WTC11 (cell line): ENCODE data around the gene IGLL5. TPM values are rescaled to one million over a fixed set of nuclear protein-coding genes. Genes with fewer than 3 reads are reported as not detected.

Experiments used
- ATAC-seq: fragments of 200-7000 bp; cut with Tn5 transposase; 2 replicates; pipeline ENCODE4 v1.10.0; 2021; ENCODE audit warnings: mild to moderate bottlenecking, moderate library complexity
- CTCF ChIA-PET: fragments of 300-600 bp; sonication (Branson Sonifier 250); formaldehyde crosslinking; loops from one replicate; lab custom pipeline; 2021; ENCODE audit warnings: antibody characterized with exemption; lab: Charles Lee
- POLR2A ChIA-PET: fragments of 350-600 bp; sonication (Branson Sonifier 250); formaldehyde crosslinking; loops from one replicate; lab custom pipeline; 2021; ENCODE audit warnings: antibody characterized with exemption; lab: Charles Lee
- DNase-seq: peaks from one replicate; pipeline ENCODE4 v3.0.0; 2021; ENCODE audit warnings: low spot score
- H3K27ac Mint-ChIP-seq: 2 replicates; pipeline ENCODE4 v1.8.0; 2021; ENCODE audit warnings: mixed read lengths
- H3K27me3 Mint-ChIP-seq: 2 replicates; pipeline ENCODE4 v1.8.0; 2021; ENCODE audit warnings: low read depth, mild to moderate bottlenecking, moderate library complexity, mixed read lengths
- H3K36me3 Mint-ChIP-seq: 2 replicates; pipeline ENCODE4 v1.8.0; 2021; ENCODE audit warnings: mixed read lengths
- H3K4me1 Mint-ChIP-seq: 2 replicates; pipeline ENCODE4 v1.8.0; 2022; ENCODE audit warnings: mixed read lengths
- H3K4me3 Mint-ChIP-seq: 2 replicates; pipeline ENCODE4 v1.8.0; 2021; ENCODE audit warnings: mild to moderate bottlenecking, moderate library complexity, mixed read lengths
- H3K9me3 Mint-ChIP-seq: 2 replicates; pipeline ENCODE4 v1.8.0; 2021; ENCODE audit warnings: mixed read lengths
- FOXJ3 ChIP-seq: sonication (generic); formaldehyde crosslinking; IDR thresholded peaks from 2 replicates; pipeline ENCODE4 v1.9.0; 2021; ENCODE audit warnings: missing genetic modification reagents, mild to moderate bottlenecking, borderline replicate concordance
- FOXK1 ChIP-seq: sonication (generic); formaldehyde crosslinking; IDR thresholded peaks from 2 replicates; pipeline ENCODE4 v1.8.0; 2022; ENCODE audit warnings: mild to moderate bottlenecking, moderate library complexity, missing genetic modification reagents
- FOXP1 ChIP-seq: sonication (generic); formaldehyde crosslinking; IDR thresholded peaks from 2 replicates; pipeline ENCODE4 v1.8.0; 2022; ENCODE audit warnings: missing genetic modification reagents, mild to moderate bottlenecking, moderate library complexity, borderline replicate concordance
- GTF2I ChIP-seq: fragments of 250-450 bp; sonication (Bioruptor Pico); conservative IDR thresholded peaks from 2 replicates; pipeline ENCODE4 v1.4.0; 2021; ENCODE audit warnings: mild to moderate bottlenecking
- NFYB ChIP-seq: sonication (generic); formaldehyde crosslinking; conservative IDR thresholded peaks from 2 replicates; pipeline ENCODE4 v1.8.0; 2022; ENCODE audit warnings: low read depth, missing genetic modification reagents
- PRRX2 ChIP-seq: fragments of 250-450 bp; sonication (Bioruptor Pico); IDR thresholded peaks from 2 replicates; pipeline ENCODE4 v1.8.0; 2021; ENCODE audit warnings: mild to moderate bottlenecking
- RORB ChIP-seq: fragments of 250-450 bp; sonication (Bioruptor Pico); IDR thresholded peaks from 2 replicates; pipeline ENCODE4 v1.9.0; 2021; ENCODE audit warnings: mild to moderate bottlenecking
- TP53 ChIP-seq: sonication (generic); formaldehyde crosslinking; IDR thresholded peaks from 2 replicates; pipeline ENCODE4 v1.8.1; 2023; ENCODE audit warnings: mild to moderate bottlenecking, missing genetic modification reagents
- ZNF138 ChIP-seq: sonication (generic); formaldehyde crosslinking; conservative IDR thresholded peaks from 2 replicates; pipeline ENCODE4 v1.8.1; 2022; ENCODE audit warnings: mild to moderate bottlenecking, moderate library complexity, missing genetic modification reagents
- ZNF219 ChIP-seq: sonication (generic); formaldehyde crosslinking; IDR thresholded peaks from 2 replicates; pipeline ENCODE4 v1.8.0; 2023; ENCODE audit warnings: missing genetic modification reagents, mild to moderate bottlenecking, borderline replicate concordance
- ZNF232 ChIP-seq: sonication (generic); formaldehyde crosslinking; IDR thresholded peaks from 2 replicates; pipeline ENCODE4 v1.8.0; 2022; ENCODE audit warnings: mild to moderate bottlenecking, missing genetic modification reagents
- ZNF423 ChIP-seq: fragments of 250-450 bp; sonication (Bioruptor Pico); IDR thresholded peaks from 2 replicates; pipeline ENCODE4 v2.1.2; 2022; ENCODE audit warnings: mild to moderate bottlenecking, moderate library complexity
- total RNA-seq: library from RNA; stranded (reverse); gene quantifications from 3 replicates; pipeline ENCODE4 v1.2.3, GENCODE V29; 2021
- TF ChIP-seq, protein P1 (sequence below): fragments of 250-450 bp; sonication (Bioruptor Pico); IDR thresholded peaks from 2 replicates; pipeline ENCODE4 v1.9.0; 2021; ENCODE audit warnings: mild to moderate bottlenecking
- TF ChIP-seq, protein P2 (sequence below): sonication (generic); formaldehyde crosslinking; IDR thresholded peaks from 2 replicates; pipeline ENCODE4 v1.8.1; 2022; ENCODE audit warnings: low read depth, mild to moderate bottlenecking, moderate library complexity, missing genetic modification reagents, borderline replicate concordance
- TF ChIP-seq, protein P3 (sequence below): sonication (generic); formaldehyde crosslinking; IDR thresholded peaks from 2 replicates; pipeline ENCODE4 v1.8.1; 2022; ENCODE audit warnings: missing genetic modification reagents, borderline replicate concordance
- TF ChIP-seq, protein P4 (sequence below): sonication (generic); formaldehyde crosslinking; IDR thresholded peaks from 2 replicates; pipeline ENCODE4 v1.8.1; 2023; ENCODE audit warnings: mild to moderate bottlenecking, moderate library complexity, missing genetic modification reagents
- TF ChIP-seq, protein P5 (sequence below): sonication (generic); formaldehyde crosslinking; IDR thresholded peaks from 2 replicates; pipeline ENCODE4 v1.8.0; 2022; ENCODE audit warnings: mild to moderate bottlenecking, missing genetic modification reagents
- TF ChIP-seq, protein P6 (sequence below): sonication (generic); formaldehyde crosslinking; IDR thresholded peaks from 2 replicates; pipeline ENCODE4 v1.8.1; 2022; ENCODE audit warnings: mild to moderate bottlenecking, missing genetic modification reagents, moderate library complexity, borderline replicate concordance
- TF ChIP-seq, protein P7 (sequence below): fragments of 250-450 bp; sonication (Bioruptor Pico); conservative IDR thresholded peaks from 2 replicates; pipeline ENCODE4 v1.9.0; 2021; ENCODE audit warnings: mild to moderate bottlenecking

The IGLL5 gene
- total RNA-seq, 1 experiment from 2014 or later: not detected

DNA sequence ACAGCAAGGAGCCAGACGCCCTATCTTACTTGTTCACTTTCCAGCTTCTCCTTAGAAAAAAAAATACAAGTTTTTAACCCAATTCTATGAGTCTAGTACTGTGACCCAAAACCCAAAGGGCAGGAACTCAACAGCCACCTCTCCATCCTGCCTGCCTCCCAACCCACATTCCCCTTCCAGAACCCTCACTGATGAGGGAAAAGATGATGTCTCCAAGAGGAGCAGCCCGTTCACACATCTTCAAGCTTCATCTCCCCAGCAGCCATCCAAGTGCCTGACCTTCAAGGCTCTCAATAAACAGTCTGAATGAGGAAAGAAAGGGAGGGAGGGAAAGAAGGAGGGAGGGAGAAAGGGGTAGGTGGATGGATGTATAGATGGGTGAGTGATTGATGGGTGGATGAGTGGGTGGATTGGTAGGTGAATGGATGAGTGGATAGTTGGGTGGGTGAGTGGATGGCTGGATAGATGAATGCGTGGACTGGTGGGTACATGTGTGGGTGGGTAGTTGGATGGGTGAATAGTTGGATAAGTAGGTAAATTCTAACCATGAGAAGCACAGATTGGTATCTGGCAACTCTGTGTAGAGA lies 50.4 kb downstream of the IGLL5 start (continued):
- no peak for TF ChIP-seq PRRX2 (CRISPR knock-in tag)
- TF ChIP-seq, protein P1, sequence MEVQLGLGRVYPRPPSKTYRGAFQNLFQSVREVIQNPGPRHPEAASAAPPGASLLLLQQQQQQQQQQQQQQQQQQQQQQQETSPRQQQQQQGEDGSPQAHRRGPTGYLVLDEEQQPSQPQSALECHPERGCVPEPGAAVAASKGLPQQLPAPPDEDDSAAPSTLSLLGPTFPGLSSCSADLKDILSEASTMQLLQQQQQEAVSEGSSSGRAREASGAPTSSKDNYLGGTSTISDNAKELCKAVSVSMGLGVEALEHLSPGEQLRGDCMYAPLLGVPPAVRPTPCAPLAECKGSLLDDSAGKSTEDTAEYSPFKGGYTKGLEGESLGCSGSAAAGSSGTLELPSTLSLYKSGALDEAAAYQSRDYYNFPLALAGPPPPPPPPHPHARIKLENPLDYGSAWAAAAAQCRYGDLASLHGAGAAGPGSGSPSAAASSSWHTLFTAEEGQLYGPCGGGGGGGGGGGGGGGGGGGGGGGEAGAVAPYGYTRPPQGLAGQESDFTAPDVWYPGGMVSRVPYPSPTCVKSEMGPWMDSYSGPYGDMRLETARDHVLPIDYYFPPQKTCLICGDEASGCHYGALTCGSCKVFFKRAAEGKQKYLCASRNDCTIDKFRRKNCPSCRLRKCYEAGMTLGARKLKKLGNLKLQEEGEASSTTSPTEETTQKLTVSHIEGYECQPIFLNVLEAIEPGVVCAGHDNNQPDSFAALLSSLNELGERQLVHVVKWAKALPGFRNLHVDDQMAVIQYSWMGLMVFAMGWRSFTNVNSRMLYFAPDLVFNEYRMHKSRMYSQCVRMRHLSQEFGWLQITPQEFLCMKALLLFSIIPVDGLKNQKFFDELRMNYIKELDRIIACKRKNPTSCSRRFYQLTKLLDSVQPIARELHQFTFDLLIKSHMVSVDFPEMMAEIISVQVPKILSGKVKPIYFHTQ: no peak
- TF ChIP-seq RORB (CRISPR knock-in tag): no peak
- TF ChIP-seq, protein P2, sequence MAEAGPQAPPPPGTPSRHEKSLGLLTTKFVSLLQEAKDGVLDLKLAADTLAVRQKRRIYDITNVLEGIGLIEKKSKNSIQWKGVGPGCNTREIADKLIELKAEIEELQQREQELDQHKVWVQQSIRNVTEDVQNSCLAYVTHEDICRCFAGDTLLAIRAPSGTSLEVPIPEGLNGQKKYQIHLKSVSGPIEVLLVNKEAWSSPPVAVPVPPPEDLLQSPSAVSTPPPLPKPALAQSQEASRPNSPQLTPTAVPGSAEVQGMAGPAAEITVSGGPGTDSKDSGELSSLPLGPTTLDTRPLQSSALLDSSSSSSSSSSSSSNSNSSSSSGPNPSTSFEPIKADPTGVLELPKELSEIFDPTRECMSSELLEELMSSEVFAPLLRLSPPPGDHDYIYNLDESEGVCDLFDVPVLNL (CRISPR knock-in tag): no peak
- TF ChIP-seq FOXK1 (CRISPR knock-in tag): no peak
- TF ChIP-seq ZNF219: no peak
- TF ChIP-seq ZNF232 (CRISPR knock-in tag): no peak
- no peak for TF ChIP-seq GTF2I (CRISPR knock-in tag)
- TF ChIP-seq, protein P3, sequence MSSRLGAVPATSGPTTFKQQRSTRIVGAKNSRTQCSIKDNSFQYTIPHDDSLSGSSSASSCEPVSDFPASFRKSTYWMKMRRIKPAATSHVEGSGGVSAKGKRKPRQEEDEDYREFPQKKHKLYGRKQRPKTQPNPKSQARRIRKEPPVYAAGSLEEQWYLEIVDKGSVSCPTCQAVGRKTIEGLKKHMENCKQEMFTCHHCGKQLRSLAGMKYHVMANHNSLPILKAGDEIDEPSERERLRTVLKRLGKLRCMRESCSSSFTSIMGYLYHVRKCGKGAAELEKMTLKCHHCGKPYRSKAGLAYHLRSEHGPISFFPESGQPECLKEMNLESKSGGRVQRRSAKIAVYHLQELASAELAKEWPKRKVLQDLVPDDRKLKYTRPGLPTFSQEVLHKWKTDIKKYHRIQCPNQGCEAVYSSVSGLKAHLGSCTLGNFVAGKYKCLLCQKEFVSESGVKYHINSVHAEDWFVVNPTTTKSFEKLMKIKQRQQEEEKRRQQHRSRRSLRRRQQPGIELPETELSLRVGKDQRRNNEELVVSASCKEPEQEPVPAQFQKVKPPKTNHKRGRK (CRISPR knock-in tag): no peak

DNA sequence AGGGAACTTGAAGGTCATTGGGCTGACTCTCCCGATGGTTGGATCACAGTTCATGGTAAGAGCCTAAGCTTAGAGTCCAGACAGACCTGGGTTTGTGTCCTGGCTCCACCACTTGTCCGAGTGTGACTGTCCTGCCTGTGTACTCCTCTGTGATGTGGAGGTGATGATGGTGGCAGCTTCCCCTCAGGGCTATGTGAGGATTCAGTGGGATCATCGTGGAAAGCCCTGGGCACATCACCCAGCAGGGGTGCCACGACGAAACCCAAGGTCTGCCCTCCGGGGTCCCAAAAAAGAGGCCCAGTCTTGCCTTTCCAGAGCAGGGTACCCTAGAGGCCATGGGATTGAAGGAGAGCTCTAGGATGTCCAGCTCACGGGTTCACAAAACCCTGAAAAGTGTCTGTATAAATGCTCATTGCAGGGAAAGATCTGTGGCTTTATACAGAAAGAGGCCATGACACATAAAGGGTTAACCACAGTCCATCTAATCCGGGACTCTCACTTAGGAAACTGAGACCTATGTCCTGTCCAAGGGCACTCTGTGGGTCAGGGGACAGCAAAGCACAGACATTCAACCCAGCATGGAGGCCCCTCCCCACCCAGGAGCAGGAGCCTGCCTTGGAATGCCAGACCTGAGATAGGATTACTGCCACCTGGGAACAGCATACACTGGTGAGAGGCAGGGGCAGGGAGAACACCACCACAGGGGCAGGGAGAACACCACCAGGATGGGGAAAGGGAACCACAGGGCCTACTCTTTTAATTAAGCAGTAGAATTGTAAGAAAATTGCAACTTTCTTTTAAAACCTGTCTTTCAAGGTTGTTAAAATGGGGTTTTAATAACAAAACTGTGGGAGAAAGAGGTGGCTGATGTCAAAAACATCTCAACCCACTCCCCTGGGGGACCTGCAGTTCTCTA lies 51.3 kb downstream of the IGLL5 start:
- Mint-ChIP-seq H3K36me3 (no peaks in the 10 kb centered on the region), H3K4me3 (no peak overlapping the region), H3K4me1 (peaks cover 5% of the 10 kb centered on the region), H3K9me3 (no peaks in the 10 kb centered on the region), H3K27ac (no peak overlapping the region), H3K27me3 (peaks cover 48% of the 10 kb centered on the region)
- ATAC-seq (no peak), DNase-seq (no peak)
- POLR2A ChIA-PET: no interaction called here
- CTCF ChIA-PET: interaction anchor here (1.2 to 1.6 kb wide), 2 partner anchors 21 to 55 kb away, joined by 3 to 7 read pairs; no protein-coding TSS in a partner anchor
- TF ChIP-seq, protein P4, sequence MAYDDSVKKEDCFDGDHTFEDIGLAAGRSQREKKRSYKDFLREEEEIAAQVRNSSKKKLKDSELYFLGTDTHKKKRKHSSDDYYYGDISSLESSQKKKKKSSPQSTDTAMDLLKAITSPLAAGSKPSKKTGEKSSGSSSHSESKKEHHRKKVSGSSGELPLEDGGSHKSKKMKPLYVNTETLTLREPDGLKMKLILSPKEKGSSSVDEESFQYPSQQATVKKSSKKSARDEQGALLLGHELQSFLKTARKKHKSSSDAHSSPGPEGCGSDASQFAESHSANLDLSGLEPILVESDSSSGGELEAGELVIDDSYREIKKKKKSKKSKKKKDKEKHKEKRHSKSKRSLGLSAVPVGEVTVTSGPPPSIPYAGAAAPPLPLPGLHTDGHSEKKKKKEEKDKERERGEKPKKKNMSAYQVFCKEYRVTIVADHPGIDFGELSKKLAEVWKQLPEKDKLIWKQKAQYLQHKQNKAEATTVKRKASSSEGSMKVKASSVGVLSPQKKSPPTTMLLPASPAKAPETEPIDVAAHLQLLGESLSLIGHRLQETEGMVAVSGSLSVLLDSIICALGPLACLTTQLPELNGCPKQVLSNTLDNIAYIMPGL (CRISPR knock-in tag): no peak
- TF ChIP-seq FOXK1 (CRISPR knock-in tag): no peak
- TF ChIP-seq ZNF138: no peak
- TF ChIP-seq, protein P5, sequence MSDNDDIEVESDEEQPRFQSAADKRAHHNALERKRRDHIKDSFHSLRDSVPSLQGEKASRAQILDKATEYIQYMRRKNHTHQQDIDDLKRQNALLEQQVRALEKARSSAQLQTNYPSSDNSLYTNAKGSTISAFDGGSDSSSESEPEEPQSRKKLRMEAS (CRISPR knock-in tag): no peak
- TF ChIP-seq, protein P6, sequence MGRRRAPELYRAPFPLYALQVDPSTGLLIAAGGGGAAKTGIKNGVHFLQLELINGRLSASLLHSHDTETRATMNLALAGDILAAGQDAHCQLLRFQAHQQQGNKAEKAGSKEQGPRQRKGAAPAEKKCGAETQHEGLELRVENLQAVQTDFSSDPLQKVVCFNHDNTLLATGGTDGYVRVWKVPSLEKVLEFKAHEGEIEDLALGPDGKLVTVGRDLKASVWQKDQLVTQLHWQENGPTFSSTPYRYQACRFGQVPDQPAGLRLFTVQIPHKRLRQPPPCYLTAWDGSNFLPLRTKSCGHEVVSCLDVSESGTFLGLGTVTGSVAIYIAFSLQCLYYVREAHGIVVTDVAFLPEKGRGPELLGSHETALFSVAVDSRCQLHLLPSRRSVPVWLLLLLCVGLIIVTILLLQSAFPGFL (CRISPR knock-in tag): no peak
- TF ChIP-seq, protein P7, sequence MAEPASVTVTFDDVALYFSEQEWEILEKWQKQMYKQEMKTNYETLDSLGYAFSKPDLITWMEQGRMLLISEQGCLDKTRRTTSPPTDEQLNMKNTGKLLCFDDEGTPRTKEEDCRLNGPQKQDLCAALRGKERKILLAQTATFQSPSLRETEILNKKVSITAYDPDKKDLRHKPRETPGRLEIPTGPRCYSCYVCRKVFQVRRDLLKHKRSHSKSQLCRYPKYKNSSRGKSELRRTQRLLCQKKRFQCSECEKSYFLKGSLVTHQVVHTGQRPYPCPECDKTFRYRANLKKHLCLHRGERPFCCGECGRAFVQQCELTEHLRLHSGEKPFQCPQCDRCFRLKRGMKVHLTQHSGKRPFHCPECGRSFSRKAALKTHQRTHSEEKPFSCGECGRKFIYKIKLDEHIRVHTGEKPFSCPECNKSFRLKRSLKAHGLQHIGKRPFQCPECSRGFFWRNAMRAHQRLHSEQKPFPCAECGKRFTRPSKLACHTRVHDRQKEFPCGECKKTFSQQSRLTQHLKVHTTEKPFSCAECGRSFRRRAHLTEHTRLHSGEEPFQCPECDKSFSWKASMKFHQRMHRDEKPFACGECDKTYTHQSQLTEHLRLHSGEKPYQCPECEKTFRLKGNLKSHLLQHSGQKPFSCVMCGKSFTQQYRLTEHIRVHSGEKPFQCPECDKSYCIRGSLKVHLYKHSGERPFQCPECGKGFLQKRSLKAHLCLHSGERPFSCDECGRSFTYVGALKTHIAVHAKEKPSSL (CRISPR knock-in tag): no peak
- TF ChIP-seq ZNF423: no peak
- no peak for TF ChIP-seq FOXJ3
- no peak for TF ChIP-seq PRRX2 (CRISPR knock-in tag)
- TF ChIP-seq TP53 (CRISPR knock-in tag): no peak
- TF ChIP-seq FOXP1: no peak
- TF ChIP-seq NFYB (CRISPR knock-in tag): no peak
- no peak for TF ChIP-seq ZNF219
